Measurements from ENCODE around the gene TMEM89.

Gene TMEM89

DNA sequence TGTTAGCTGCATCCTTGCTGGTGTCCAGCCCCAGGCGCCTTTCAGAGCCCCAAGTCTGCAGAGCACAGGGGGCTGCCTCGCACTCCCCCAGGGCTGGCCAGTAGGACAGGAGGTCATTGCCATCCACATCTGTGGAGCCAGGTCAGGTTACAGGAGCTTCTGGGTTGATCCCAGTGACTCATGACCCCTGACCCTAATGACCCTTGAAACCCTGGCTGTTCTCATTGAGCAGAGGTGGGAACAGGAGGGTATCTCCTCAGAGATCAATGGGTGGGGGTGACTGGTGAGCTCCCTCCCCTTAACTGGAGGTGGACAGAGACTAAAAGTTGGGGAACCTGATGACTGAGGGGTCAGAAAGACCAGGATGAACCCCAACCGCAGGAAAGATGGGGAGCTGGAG lies 19.8 kb upstream of the TMEM89 start:
- no peak for DNase-seq

- no peak for DNase-seq
These were observed 18.5 kb upstream of the TMEM89 start for GRCh38 chr3:48639944-48640606.

DNA sequence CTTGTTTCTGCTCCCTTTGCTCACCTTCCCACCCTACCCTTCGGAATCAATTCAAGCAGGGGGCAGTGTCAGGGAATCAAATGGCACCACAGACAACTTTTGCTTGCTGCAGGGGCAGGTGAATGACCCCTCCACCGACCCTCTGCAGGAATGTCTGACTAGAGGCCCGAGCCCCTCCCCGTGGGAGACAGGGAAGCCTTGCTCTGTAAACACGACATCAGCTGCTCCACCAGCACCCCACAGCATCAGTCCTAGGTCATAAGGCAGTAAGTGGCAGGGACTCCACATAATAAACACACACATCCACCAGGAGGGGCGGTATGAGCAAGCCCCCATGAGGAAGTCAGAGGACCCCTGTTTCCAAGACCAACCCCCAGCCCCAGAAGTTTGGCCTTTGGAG lies 15.7 kb upstream of the TMEM89 start:
- DNase-seq, result no peak

GRCh38 chr3:48636149-48636655 lies 14.6 kb upstream of the TMEM89 start:
- DNase-seq, result peak; percentile 13

DNA sequence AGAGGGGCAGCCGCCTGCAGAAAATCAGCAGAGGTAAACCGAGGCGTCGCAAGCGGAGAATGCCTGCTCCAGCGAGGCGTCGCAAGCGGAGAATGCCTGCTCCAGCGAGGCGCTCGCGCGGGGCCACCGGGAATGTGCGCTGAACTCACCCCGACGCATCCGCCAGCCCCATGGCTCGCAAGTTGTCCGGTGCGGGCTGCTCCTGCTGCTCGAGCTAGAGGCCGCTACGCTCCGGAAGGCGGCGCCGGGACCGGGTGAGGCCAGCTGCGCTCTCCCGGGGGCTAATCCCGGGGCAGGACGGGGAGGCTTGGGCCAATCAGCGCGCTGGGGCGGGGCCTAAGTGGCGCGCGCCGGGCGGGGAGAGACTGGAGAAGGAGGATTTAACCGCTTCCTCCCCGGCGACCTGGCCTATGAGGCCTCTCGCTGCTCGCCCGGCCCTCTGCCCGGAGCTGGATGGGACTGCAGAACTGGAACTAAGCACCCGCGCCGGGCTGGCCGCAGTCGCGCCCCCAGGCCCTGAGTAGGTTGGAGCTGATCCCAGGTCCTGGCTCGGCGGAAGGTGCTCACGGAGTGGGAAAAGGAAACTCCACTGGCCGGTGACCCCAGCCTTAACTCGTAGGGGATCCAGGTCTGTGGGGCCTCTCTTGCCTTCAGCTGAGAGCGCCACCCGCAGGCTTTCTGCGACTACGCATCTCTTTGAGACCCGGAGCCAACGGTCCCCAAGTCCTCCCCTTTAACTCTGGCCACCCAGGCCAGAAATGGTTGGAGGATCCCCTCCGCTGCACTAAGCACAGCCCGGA lies 13.9 kb upstream of the TMEM89 start, which contains the start of gene SLC26A6:
TSS of gene SLC26A6 (minus strand) at position 240 of the 800 bp plus-strand sequence. CDS start at position 172, 68 bp downstream.
- peak; percentile 98 for DNase-seq

DNA sequence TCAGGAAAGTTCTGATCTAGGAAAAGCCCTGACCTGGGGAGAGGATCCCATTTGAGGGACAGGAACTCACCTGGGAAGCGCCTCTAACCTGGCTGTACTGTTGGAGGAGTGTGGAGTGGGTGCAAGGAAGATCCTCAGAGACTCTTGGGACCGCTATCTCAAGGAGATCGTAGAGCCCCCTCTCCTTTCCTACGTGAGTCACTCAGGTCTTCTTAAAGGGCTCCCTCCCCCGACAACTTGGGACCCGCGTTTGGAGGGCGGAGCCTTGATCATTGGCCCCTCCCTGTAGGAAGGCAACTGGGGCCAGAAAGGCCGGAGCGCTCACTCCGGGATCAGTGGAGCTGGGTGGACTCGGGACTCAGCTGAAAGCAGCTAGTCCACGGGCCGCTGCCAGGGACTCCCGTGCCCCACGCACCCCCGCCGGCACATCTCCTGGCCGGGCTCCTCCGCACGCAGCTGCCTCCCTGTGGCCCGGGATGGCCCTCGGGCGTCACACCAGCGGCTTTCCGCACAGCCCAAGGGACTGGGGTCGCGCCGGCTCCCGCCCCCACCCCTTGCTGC lies 13.2 kb upstream of the TMEM89 start:
- no peak for DNase-seq

DNA sequence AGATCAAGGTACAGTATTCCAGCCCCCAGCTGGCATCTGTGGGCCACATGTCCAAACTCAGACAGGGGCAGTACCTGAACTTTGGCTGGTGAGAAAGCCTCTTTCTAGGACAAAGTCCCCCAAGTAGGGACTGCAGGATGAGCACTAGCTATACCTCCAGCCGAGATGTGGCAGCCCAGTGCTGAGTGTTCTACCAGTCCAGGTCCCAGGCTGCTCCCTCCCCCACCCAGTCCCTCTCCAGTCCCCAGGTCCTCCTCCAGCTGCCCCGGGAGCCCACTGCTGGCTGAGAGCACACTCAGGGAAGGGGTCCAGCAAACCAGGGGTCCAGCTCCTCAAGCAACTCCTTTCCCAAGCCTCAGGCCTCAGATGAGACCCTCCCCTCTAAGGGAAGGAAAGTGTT lies 12.2 kb upstream of the TMEM89 start:
- no peak for DNase-seq

DNA sequence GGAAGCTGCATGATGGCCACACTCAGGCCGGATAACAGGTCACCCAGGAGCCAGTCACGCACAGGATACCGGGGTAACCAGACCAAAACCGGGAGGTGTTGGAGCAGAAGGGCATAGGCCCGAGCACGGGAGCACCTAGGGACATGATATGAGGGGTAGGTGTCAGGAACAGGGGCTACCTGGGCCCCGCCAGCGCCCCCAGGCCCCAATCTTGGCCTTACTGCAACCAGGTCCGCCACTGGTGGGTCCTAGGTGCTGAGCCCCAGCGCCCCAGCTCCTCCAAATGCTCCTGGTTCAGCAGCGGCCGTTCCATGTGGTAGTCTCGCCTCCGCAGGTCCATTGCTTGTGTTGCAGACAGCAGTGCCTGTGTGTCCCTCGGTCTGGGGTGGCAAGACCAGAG lies 11.7 kb upstream of the TMEM89 start:
- no peak for DNase-seq

GRCh38 chr3:48631516-48632448 lies 10.2 kb upstream of the TMEM89 start:
- DNase-seq, result no peak

DNA sequence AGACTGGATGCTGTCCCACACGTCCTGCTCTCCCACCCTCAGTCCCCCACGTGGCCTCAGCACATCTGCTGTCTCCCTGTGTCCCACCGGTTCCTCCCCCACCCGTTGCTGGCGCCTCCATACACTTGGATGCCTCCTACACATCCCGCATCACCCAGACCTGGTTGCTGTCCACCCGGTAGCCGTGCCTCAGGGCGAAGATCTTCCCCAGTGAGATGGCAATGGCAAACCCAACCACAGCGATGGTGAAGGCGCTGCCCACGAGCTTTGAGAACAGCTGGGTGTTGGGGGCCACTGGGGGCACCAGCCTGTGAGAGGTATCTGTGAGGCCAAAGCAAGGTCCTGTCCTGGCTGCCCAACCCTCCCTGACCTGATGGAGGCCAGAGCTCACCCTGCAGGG lies 9.3 kb upstream of the TMEM89 start:
- DNase-seq, result no peak

- no peak for DNase-seq
These were observed 8.8 kb upstream of the TMEM89 start for GRCh38 chr3:48630407-48630806.

DNA sequence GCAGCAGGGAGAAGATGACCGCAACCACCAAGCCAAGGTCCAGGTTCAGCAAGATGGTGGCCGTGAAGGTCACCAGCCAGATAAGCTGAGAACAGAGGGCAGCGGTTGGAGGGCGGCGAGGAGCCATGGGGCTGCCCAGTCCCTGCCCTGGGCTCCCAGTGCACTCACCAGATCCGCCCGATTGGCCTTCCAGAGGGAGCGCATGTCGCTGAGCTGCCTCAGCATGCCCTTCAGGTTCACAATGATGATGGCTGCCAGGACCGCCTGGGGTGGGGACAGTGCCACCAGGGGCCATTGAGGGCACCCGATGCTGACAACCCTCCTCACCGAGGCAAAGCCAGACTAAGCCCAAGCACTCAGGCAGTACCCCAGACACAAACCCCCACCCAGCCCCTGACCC lies 8.3 kb upstream of the TMEM89 start:
- DNase-seq, result no peak

GRCh38 chr3:48628277-48629017 lies 6.9 kb upstream of the TMEM89 start:
- no peak for DNase-seq

GRCh38 chr3:48625600-48625999 lies 4.0 kb upstream of the TMEM89 start:
- DNase-seq, result no peak

GRCh38 chr3:48624767-48625166 lies 3.2 kb upstream of the TMEM89 start:
- no peak for DNase-seq

DNA sequence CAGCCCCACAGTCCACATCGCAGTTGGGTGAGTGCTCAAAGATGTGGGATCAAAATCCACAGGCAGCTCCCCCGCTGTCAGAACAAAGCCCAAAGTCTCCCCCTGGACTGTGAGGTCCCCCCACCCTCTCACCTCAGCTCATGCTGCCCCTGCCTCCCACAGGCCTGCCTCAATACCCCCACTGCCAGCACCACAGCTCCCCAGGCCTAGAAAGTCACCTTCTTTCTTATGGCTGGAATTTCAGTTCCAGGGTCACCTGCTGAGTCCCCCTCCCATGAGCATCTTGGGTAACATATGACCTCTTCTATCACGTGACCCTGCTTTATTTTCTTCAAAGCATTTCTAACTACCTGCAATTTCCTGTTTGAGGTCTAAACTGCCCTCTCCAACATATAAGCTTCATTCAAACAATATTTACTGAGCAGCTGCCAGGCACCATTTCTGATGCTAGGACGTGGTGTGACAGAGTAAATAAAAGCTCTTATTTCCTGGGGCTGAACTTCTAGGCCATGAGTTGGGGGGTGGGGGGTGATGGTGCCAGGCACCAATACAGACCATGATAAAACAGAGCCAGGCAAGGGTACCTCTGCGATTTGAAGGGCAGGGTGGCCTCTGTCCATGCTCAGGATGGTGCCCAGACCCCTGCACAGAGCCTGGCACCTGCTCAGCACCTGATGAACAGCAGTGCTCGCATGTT lies 2.4 kb upstream of the TMEM89 start:
- DNase-seq, result no peak

DNA sequence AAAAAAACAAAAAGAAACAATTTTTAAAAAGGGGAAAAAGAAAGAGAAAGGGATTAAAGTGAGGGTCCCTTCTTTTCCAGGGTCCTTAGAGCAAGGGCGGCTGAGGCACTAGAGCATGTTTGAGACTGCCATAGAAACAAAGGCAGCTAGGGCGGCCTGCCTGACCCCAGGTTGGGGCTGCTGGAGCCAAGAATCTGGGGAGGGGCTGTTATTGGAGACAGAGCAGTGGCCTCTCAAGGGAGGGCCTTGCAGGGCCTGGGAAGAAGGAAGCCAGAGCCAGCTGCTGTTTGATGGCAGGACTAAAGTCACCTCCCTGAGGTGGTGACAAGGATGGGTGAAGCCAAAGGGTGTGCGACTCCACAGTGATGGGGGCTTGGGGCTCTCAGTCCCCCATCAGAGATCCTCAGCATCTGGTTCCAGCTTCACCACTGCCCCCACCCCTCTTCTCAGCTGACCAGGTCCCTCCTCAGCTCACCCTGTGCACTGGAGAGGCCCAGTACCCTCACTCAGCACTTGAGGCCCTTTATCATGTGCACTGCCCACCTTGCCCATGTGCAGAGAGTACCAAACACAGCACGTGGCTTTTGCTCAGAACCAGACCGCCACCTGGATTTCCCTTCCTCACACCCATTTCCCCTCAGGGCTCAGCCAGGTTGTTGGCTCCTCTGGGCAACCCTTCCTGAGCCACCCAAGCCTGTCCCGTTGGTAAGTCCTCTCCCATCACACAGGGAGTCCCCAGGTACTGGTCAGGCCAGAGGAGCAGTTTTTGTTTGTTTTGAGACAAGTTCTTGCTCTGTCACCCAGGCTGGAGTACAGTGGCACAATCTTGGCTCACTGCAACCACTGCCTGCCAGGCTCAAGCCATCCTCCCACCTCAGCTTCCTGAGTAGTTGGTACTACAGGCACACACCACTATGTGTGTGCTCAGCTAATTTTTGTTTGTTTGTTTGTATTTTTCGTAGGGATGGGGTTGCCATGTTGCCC lies 1.7 kb downstream of the TMEM89 start:
- DNase-seq, result no peak

DNA sequence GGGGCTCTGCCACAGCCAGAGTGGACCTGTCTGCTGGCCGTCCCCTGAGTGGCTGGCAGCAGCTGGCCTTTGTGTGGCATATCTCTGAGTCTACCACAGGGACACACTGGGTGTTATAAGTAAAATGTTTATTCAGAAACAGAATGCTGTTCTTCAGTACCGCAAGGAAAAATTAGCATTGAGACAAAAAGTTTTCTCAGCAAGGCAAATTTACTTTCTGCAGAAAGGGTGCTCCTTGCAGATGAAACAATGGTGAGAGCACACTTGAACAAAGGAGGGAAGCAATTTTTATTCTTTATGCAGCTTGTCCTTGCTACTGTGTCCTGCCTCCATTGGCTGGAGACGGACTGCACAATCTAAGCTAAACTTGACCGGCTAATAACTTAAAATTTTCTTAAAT lies 4.0 kb downstream of the TMEM89 start:
- DNase-seq, result no peak

DNA sequence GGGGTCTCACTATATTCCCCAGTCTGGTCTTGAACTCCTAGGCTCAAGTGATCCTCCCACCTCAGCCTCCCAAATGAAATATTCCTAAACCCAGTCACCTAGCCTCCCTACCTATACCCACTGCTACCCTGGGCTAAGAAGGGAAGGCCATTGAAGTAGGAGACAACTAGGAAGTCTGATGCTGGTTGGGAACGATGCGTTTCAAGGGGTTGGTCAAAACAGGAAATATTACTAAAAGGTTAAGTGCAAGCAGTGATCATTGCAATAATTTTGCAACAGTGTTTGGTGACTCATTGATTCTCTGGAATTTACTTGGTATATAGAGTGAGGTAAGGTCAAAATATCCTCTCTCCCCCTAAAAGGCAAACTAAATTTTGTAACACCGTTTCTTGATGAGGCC lies 7.5 kb downstream of the TMEM89 start:
- DNase-seq, result no peak

DNA sequence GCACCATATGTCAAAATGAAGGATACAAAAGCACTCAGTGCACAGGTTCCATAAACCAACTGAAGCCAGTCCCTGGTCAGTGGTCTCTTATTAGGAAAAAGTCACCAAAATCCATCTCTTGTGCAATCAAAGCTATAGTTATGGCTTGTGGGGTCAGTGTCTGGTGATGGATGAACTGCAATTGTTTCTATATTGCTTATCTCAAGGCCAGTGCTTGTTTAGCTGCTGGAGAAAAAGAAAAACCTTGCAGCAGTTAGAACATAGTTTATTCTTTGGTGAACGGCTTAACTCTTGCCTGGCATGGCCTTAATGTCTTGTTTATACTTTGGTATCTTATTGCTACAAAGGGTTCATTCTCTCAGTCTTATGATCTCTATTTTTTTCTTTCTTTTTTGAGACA lies 9.3 kb downstream of the TMEM89 start:
- no peak for DNase-seq

All from eye (tissue), 1 donor.